ENCODE measurements around the gene C17orf75.

DNA sequence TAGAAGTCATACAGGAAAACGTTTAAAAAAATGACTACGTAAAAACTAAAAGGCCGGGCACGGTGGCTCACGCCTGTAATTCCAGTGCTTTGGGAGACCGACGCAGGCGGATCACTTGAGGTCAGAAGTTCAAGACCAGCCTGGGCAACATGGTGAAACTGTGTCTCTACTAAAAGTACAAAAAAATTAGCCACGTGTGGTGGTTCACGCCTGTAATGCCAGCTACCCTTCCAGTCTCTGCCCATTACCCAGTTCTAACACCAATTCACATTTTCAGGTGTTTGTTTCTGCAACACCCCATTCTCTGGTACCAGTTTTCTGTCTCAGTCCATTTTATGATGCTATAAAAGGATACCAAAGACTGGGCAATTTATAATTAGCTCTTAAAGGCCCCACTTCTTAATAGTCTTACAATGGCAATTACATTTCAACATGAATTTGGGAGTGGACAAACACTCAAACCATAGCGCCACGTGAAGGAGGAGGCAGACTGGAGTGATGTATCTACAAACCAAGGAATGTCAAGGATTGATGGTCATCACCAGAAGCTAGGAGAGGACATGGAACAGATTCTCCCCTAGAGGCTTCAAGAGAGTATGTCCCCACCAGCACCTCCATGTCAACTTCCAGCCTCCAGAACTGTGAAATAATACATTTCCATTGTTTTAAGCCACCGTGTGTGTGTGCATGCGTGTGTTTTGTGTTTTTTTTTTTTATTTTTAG, 791 bp upstream of the C17orf75 start:
- TF ChIP-seq, protein P1, sequence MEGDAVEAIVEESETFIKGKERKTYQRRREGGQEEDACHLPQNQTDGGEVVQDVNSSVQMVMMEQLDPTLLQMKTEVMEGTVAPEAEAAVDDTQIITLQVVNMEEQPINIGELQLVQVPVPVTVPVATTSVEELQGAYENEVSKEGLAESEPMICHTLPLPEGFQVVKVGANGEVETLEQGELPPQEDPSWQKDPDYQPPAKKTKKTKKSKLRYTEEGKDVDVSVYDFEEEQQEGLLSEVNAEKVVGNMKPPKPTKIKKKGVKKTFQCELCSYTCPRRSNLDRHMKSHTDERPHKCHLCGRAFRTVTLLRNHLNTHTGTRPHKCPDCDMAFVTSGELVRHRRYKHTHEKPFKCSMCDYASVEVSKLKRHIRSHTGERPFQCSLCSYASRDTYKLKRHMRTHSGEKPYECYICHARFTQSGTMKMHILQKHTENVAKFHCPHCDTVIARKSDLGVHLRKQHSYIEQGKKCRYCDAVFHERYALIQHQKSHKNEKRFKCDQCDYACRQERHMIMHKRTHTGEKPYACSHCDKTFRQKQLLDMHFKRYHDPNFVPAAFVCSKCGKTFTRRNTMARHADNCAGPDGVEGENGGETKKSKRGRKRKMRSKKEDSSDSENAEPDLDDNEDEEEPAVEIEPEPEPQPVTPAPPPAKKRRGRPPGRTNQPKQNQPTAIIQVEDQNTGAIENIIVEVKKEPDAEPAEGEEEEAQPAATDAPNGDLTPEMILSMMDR (IDR thresholded peaks at IDR 0.05), result no peak
- TF ChIP-seq POLR2AphosphoS5 (IDR thresholded peaks at IDR 0.05), result no peak

All from gastroesophageal sphincter (tissue), 3 donors.